Measurements from ENCODE around the gene MIS12. TPM values are rescaled to one million over a fixed set of nuclear protein-coding genes. Genes with fewer than 3 reads are reported as not detected.

MIS12 gene
- total RNA-seq, 6 donors from 2014 or later: 3.2 to 79.6 (median 15.2) TPM

GRCh38 chr17:5443728-5444127 is 42.6 kb upstream of the MIS12 start:
- H3K27me3 ChIP-seq: no peaks in the 10 kb centered on the region
- 95 to 97% methylated on average over 5 to 6 of the region's 6 CpGs for WGBS, 2 donors

DNA sequence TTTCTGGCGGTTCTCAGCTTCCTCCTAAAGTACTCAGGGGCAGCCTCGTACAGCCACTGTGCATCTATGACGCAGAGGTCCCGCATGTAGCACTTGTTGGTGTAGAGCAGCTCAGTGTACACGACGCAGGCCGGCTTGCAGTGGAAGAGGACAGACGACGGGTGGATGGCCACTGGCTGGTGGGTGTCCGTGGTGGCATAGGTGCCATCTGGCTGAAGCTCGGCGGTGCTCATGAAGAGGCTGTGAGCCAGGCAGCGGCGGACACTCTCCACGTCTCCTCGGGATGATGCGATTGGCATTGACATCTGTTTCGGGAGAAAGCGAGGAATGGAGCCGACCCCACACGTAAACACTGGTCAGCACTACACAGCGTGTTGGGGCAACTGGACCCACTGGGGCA is 42.2 kb upstream of the MIS12 start:
- H3K4me3 ChIP-seq: no peak overlapping the region
- H3K36me3 ChIP-seq: peaks cover 15 to 62% (median 24%) of the 10 kb centered on the region in 4 donors
- no peaks in the 10 kb centered on the region for H3K9me3 ChIP-seq
- 90 to 94% methylated on average over 21 to 22 of the region's 22 CpGs for WGBS, 2 donors
- no peaks in the 10 kb centered on the region for H3K27me3 ChIP-seq
- peaks cover 5 to 7% (median 6%) of the 10 kb centered on the region in 4 donors for H3K4me1 ChIP-seq
- no peak for DNase-seq
- no peak for TF ChIP-seq POLR2AphosphoS5 (IDR thresholded peaks at IDR 0.05)
- no peak for TF ChIP-seq EP300 (IDR thresholded peaks at IDR 0.05)
- no peak for TF ChIP-seq POLR2A (IDR thresholded peaks at IDR 0.05)
- TF ChIP-seq CTCF (IDR thresholded peaks at IDR 0.05): no peak
- H3K27ac ChIP-seq: no peak overlapping the region
- no peak for ATAC-seq (ENCODE audit: low FRiP score in 2 of 2)

More at GRCh38 chr17:5443728-5444127, 42.6 kb upstream of the MIS12 start:
- DNase-seq (no peak), ATAC-seq (ENCODE audit: low FRiP score in 2 of 2) (no peak)
- Histone ChIP-seq H3K4me1 (peaks cover 5 to 7% (median 6%) of the 10 kb centered on the region in 4 donors), H3K4me3 (no peak overlapping the region), H3K36me3 (peaks cover 11 to 57% (median 23%) of the 10 kb centered on the region in 4 donors), H3K27ac (no peak overlapping the region), H3K9me3 (no peaks in the 10 kb centered on the region)
- TF ChIP-seq POLR2AphosphoS5 (IDR thresholded peaks at IDR 0.05) (no peak), POLR2A (IDR thresholded peaks at IDR 0.05) (no peak), CTCF (IDR thresholded peaks at IDR 0.05) (no peak), EP300 (IDR thresholded peaks at IDR 0.05) (no peak)

- H3K27me3 ChIP-seq: no peaks in the 10 kb centered on the region
- no peaks in the 10 kb centered on the region for H3K9me3 ChIP-seq
- H3K36me3 ChIP-seq: peaks cover 21 to 84% (median 38%) of the 10 kb centered on the region in 4 donors
- DNase-seq (no peak), ATAC-seq (ENCODE audit: low FRiP score in 2 of 2) (no peak)
- no peak overlapping the region for H3K4me3 ChIP-seq
- TF ChIP-seq CTCF (IDR thresholded peaks at IDR 0.05): no peak
- no peak for TF ChIP-seq POLR2A (IDR thresholded peaks at IDR 0.05)
- TF ChIP-seq EP300 (IDR thresholded peaks at IDR 0.05): no peak
- TF ChIP-seq POLR2AphosphoS5 (IDR thresholded peaks at IDR 0.05): no peak
- no peaks in the 10 kb centered on the region for H3K4me1 ChIP-seq
- WGBS, 2 donors: 87 to 90% methylated on average over 8 of the region's 8 CpGs
- no peak overlapping the region for H3K27ac ChIP-seq
These were observed 39.6 kb upstream of the MIS12 start for GRCh38 chr17:5446786-5447185.

DNA sequence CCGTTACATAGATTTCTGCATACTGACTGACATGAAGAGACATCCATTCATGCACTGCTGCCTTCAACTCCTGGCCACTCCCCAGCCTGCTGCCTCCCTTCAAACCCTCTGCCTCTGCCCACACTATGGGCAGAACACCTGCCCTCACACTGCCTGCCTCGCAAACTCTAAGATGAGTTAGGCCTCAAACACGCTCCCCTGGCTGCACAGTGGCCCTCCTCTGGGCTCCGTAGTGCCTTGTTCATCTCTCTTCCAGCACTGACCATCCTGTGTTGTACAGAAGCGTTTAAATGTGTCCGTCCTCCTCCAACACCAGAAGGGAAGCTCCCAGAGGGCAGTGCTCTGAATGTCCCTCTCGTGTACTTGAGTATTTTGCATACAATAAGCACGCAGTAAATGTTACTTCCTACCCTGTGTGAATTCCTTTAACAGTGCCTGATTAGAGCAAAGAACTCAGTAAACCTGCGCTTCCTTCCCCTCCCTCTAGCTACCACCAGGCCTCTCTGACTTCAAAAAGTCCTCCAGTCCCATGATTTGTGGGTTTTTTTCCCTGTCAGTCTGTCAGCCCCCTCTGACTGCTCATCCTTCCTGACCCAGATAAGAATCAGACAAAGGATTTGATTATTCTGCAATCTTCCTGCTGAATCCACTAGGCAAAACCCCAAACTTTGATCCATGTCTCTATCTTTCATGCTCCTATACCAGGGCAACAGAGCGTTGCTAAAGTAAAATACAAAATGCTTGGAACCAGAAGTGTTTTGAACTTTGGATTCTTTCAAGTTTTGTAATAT is 21.5 kb upstream of the MIS12 start:
- WGBS, 2 donors: 82 to 90% methylated on average over 10 of the region's 10 CpGs

More for the DNA sequence above, 21.5 kb upstream of the MIS12 start:
- Histone ChIP-seq H3K36me3 (peaks cover 0 to 26% (median 11%) of the 10 kb centered on the region in 4 donors), H3K9me3 (no peaks in the 10 kb centered on the region), H3K4me3 (no peak overlapping the region), H3K27me3 (no peaks in the 10 kb centered on the region), H3K4me1 (peaks cover 17 to 31% (median 21%) of the 10 kb centered on the region in 4 donors), H3K27ac (no peak overlapping the region)
- no peak for DNase-seq
- no peak for ATAC-seq (ENCODE audit: low FRiP score in 2 of 2)
- TF ChIP-seq POLR2AphosphoS5 (IDR thresholded peaks at IDR 0.05) (no peak), POLR2A (IDR thresholded peaks at IDR 0.05) (no peak), CTCF (IDR thresholded peaks at IDR 0.05) (no peak), EP300 (IDR thresholded peaks at IDR 0.05) (no peak)
